HG03175 (cell line): ENCODE data around the gene PPP2R2C.
A peak's percentile ranks its signal among the peaks of the same experiment; 100 is the strongest.

Experiments used
- ATAC-seq: cut with Tn5 transposase; IDR thresholded peaks from one replicate; pipeline ENCODE4 v1.9.1; 2021; ENCODE audit warnings: mild to moderate bottlenecking, moderate library complexity; ENCODE audit not compliant: unreplicated experiment

Gene PPP2R2C

DNA sequence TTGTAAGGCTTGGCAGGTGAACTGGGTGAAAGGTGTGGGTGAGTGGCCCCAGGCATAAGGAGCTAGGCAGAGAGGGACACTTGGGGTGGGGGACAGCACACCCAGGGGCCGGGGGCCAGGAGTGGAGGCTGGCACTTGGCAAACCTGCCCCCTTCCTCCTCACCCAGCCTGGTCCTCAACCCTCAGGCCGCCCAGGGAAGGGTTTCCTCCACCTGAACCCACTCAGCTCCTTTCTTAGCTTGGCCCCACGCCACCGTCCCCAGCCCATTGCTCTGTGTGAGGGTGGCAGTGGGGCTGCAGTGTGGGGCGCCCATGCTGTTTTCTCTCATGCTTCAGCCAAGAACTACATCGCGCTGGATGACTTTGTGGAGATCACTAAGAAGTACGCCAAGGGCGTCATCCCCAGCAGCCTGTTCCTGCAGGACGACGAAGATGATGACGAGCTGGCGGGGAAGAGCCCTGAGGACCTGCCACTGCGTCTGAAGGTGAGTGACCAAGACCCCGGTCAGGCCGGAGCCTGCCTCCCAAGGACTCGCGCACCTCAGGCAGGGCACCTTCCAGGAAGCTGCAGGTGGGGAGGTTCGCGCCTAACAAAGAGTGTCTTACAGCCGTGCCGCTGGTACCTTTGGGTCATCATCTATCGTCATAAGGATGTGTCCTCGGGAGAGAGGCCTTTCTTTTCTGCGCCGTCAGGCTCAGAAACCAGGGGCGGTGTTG is 177.6 kb downstream of the PPP2R2C start:
- ATAC-seq = no peak

DNA sequence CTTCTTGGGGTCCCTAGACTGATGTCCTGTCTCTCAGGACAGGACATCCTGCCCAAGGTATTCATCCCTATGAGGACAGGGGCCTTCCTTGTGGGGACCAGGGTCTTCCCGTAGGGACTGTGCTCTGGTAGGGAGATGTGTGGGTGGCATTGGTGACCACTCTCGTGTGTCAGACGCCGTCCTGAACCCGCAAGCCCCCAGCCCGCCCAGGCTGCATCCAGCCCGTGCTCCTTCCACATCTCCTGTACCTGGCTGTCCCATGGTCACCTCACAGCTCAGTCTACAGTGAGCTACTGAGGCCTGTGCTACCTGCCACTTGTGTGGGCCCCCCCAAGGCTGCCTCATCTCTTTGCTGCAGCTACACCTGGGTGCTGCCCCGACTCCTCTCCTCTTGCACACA is 178.8 kb downstream of the PPP2R2C start:
- no peak for ATAC-seq

DNA sequence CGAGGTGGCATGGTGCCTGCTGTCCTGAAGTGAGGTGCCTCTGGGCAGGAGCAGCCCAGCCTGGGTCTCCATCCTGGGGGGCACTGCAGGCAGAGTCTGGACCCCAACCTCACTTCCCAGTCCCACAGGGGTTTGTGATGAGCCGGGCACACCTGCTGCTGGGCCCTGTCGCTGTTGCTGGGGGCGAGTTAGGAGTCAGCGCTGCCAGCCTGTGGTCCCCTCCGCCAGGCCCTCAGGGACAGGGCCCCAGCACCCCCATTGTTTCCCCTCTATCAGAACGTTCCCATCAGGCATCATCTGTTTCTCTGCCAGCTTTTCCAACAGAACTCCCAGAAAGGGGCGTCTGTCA is 179.3 kb downstream of the PPP2R2C start:
- no peak for ATAC-seq

- ATAC-seq = no peak
Measured at GRCh38 chr4:6292376-6293096, 179.9 kb downstream of the PPP2R2C start.

DNA sequence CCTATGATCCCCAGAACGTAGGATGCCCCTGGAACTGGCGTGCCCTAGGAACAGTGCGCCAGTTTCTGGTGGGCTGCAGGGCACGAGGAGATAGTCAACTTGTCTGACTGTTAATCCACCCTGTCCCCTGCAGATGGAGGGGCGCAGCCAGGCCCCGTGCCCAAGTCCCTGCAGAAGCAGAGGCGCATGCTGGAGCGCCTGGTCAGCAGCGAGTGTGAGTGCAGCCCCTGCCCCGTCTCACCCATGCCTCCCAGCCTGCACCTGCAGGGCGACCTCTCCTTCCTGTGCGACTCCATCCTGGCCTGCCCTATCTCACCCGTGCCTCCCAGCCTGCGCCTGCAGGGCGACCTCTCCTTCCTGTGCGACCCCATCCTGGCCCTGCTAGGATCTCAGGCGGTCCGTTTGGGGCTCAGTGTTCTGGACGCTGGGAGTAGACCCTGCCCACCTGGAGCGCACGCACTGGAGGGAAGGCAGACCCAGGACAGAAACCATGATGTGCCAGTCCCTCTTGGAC is 180.6 kb downstream of the PPP2R2C start:
- no peak for ATAC-seq

DNA sequence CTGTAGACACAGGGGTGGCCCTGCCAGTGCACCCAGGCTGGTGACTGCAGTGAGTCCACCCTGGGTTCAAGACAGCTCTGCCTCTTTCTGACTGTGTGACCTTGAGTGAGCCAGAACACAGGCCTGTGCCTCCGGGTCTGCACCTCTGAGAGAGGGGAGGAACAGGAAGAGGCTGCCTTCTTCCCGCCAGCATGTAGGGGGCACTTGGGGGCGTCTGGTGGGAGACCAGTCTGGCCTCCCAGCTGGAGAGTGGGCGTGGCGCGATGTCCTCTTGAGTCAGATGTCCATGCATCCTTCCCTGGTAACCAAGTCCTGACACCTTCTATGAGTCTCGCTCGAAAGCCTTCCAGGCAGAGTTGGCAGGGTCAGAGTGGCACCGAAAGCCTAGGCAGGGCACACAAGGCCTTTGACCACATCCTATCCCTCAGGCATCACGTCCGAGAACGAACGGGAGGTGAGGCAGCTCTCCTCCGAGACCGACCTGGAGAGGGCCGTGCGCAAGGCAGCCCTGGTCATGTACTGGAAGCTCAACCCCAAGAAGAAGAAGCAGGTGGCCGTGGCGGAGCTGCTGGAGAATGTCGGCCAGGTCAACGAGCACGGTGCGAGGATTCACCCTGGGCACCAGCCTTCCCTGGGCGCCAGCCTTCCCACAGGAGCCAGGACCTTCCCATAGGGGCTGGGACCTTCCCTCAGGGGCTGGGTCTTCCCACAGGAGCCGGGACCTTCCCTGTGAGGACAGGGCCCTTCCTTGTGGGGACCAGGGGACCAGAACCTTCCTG is 181.5 kb downstream of the PPP2R2C start:
- no peak for ATAC-seq

DNA sequence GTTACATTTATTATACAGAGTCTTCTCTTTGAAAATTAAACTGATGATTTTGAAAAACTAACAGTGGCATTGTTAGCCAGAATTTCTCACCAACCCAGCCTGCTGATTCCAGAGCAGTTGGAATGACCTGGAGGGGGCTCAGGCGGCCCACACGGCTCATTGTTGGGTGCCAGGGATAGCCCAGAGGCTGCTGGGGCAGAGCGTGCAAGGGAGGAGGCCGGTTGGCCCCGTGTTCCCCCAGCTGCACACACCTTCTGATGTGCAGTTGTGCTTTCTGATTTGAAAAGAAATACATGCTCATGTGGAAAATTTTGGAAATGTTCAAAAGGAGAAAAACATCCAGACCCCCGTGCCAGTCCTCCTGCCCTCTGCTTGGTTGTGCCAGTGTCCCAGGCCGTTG is 182.2 kb downstream of the PPP2R2C start:
- no peak for ATAC-seq

GRCh38 chr4:6288871-6289270 is 183.5 kb downstream of the PPP2R2C start:
- no peak for ATAC-seq

DNA sequence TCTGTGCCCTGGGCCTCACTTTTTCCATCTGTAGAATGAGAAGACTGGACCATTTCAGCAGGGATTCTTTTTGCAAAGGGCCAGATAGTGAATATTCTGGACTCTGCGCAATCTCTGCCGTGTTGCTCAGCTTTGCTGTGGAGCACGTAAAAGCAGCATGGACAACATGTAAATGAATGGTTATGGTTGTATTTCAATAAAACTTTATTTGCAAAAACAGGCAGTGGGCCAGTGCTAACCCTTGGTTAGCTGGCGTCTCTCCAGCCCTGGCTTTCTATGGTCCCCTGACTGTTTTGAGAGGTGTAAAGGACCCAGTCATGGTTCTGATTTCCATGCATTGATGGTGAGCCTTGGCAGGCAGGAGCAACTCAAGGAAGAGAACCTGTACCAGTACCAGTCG is 184.1 kb downstream of the PPP2R2C start:
- no peak for ATAC-seq

DNA sequence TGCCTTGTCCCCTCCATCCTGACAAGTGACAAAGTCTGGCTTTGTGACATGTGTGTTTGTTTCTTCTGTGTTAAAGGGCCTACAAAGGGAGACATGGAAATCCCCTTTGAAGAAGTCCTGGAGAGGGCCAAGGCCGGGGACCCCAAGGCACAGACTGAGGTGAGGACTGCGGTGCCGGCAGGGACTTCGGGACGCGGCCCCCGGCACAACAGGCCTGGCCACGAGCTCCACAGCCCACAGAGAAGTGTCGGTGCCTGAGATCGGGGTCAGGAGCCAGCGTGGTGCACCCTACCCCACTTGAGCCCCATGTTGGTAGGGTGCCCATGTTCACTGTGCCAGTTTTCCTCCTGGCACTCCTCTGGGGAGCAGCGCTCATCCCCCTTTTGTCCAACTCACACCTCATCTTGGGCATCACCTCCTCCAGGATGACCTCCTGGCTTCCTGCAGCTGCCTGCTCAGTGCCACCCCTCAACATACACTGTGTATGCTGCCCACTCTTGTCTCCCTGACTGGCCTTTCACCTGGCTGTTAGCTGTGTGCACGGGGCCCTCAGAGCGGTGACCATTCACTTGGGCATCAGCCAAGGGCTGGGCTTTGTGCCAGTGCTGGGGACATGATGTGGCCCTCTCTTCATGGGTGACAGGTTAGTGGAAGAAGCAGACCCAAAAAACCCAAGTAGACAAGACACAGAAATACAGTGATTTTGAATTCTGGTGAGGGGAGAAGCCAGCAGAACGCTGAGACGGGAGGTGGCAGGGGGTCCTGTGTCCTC is 185.2 kb downstream of the PPP2R2C start:
- no peak for ATAC-seq

DNA sequence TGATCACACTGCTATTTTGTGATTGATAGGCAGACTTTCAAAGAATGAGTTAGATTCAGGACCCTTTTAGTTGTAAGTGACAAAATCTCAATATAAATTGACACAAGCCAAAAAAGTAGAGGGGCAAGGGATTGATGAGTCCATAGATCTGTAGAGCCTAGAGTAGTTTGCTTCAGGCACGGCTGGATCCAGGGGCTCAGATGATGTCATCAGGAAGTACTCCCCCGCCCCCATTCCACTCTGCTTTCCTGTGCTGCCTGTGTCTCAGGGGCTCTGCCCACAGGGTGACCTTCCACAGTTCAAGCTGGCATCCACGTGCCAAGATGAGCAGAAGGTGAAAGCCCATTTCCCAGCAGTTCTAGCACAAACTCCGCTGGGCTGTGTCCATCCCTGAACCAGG is 189.1 kb downstream of the PPP2R2C start:
- no peak for ATAC-seq

DNA sequence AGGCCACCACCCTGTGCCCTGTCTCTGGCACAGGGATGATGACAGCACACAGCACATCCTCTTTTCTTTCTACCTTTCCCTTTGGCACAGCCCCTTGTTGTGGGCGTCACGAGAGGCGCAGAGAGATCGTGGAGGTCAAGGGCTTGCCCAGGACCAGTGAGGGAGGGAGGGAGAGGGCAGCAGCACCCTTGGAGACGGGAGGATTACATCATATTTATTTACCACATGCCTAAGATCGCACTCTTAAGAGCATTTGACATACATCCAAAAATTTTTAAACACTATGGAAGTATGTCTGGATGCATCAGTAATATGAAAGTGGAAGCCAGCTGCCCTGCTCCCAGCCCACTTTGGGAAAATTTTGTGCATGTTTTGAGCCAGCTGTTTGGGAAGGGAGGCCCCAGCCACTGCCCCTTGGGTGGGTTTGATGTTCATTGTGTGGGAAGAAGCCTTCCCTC is 190.1 kb downstream of the PPP2R2C start:
- no peak for ATAC-seq

GRCh38 chr4:6281436-6282313 is 190.7 kb downstream of the PPP2R2C start:
- no peak for ATAC-seq

- no peak for ATAC-seq
Measured at GRCh38 chr4:6280365-6280996, 191.9 kb downstream of the PPP2R2C start.

DNA sequence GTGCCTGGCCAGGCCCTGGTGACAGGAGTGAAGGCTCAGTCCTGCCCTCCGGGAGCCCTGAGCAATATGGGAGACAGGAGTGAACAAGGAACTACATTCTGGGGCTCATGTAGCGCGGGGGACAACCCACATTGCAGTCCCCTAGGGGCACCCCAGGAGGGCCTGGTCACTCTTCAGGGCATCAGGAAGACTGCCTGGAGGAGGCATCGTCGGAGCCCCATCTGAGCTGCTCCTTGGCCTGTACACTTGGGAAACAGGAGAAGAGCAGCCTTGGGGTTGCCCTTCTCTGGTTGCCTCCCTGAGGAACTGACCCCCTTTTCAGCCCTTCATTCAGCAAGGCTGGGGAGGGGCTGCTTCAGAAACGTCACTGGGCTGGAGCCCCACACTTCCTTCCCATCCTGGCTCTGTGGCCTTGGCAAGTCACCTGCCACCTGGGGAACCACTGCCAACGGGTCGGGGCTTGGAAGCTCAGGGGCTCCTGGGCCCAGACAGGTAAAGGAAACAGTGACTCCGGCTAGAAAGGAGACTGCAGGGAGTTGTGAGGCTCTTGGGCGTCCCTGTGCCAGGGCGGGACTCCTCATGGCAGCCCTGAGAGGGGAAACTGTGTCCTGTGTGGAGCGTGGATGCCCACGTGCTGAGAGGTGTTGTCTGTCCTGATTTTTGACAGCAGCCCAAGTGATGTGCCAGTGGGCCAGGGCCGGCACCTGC is 192.7 kb downstream of the PPP2R2C start:
- no peak for ATAC-seq

GRCh38 chr4:6278801-6279197 is 193.6 kb downstream of the PPP2R2C start:
- ATAC-seq = peak; percentile 94

DNA sequence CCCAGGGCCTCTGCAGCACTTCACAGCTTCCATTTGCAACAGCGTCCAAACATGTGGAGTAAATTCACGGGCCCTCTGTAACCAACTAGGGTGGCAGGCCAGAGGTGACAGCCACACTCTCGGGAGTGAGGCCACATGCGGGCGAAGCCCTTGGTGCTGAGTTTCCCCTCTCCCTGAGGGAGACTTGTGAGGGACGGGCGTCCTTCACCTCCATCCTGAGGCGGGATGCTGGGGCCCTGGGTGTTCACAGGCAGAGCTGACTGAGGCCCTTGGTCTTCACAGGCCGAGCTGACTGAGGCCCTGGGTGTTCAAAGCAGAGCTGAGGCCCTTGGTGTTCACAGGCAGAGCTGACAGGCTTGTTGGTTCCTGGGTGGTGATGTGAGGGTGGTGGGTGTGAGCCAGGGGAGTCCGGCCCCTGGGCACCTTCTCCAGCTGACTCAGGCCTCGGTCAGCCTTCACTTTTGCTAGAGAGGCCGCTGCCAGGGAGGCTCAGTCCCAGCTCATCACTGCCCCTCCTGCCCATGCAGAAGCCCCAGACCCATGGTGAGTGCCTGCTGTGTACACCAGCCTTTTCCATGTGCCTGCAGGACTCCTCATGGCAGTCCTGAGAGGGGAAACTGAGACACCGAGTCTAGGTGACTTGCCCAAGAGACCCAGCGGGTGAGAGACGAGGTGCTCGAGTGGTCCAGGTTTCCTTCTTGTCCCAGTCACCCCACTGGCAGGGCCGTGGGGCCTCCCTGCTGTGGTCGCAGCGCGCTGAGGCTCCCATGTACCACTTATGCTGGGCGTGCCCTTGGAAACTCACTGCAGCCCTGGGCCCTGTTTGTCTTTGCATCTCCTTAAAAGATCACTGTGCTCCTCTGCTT is 194.2 kb downstream of the PPP2R2C start:
- no peak for ATAC-seq
